Measurements from ENCODE around the gene IL1A.
A peak's percentile ranks its signal among the peaks of the same experiment; 100 is the strongest.

The IL1A gene

GRCh38 chr2:112796486-112796885 is 12.2 kb upstream of the IL1A start:
- no peak for TF ChIP-seq CTCF (IDR thresholded peaks at IDR 0.05; ENCODE audit: insufficient read depth, low read depth, low read length, missing control alignments)
- DNase-seq (ENCODE audit: low read depth), result no peak
- no peak overlapping the region for H3K4me3 ChIP-seq (ENCODE audit: low read depth, low read length)

DNA sequence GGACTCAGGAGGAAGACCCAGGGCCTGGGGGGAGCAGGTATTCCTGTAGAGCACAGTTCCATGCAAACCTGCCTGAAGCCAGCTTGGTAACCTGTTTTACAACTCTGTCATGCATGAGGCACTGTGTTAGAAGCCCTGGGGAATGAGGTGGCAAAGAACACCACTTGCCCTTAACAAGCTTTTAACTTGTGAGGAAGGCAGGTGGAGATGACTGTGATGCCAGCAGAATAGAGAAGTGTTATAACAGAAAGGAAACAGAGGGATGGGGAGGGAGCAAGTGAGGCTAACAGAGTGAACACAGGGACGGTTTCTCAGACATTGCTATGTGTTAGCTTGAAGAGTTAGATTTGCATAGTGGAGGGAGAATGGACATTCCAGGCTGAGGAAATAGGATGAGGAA is 11.5 kb upstream of the IL1A start:
- no peak overlapping the region for H3K4me3 ChIP-seq (ENCODE audit: low read depth, low read length)
- no peak for TF ChIP-seq CTCF (IDR thresholded peaks at IDR 0.05; ENCODE audit: insufficient read depth, low read depth, low read length, missing control alignments)
- no peak for DNase-seq (ENCODE audit: low read depth)

- no peak for TF ChIP-seq CTCF (IDR thresholded peaks at IDR 0.05; ENCODE audit: insufficient read depth, low read depth, low read length, missing control alignments)
- H3K4me3 ChIP-seq (ENCODE audit: low read depth, low read length), result no peak overlapping the region
- DNase-seq (ENCODE audit: low read depth), result no peak
These were observed 10.5 kb upstream of the IL1A start for GRCh38 chr2:112794841-112795240.

GRCh38 chr2:112794131-112794733 is 9.9 kb upstream of the IL1A start:
- no peak for TF ChIP-seq CTCF (IDR thresholded peaks at IDR 0.05; ENCODE audit: insufficient read depth, low read depth, low read length, missing control alignments)
- H3K4me3 ChIP-seq (ENCODE audit: low read depth, low read length), result no peak overlapping the region
- peak; percentile 82 for DNase-seq (ENCODE audit: low read depth)

GRCh38 chr2:112793449-112793978 is 9.2 kb upstream of the IL1A start:
- no peak for TF ChIP-seq CTCF (IDR thresholded peaks at IDR 0.05; ENCODE audit: insufficient read depth, low read depth, low read length, missing control alignments)
- peak; percentile 55 for DNase-seq (ENCODE audit: low read depth)
- H3K4me3 ChIP-seq (ENCODE audit: low read depth, low read length), result no peak overlapping the region

DNA sequence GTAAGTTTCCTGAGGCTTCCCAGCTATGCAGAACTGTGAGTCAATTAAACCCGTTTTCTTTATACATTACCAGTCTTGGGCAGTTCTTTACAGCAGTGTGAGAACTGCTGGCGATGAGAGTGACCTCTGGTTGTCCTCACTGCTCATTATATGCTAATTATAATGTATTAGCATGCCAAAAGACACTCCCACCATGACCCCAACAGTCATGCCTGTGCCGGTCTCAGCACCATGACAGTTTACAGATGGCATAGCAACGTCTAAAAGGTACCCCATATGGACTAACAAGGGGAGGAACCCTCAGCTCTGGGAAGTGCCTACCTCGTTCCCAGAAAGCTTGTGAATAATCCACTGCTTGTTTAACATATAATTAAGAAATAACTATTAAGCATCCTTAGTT is 8.1 kb upstream of the IL1A start:
- no peak overlapping the region for H3K4me3 ChIP-seq (ENCODE audit: low read depth, low read length)
- DNase-seq (ENCODE audit: low read depth), result no peak
- TF ChIP-seq CTCF (IDR thresholded peaks at IDR 0.05; ENCODE audit: insufficient read depth, low read depth, low read length, missing control alignments), result no peak

DNA sequence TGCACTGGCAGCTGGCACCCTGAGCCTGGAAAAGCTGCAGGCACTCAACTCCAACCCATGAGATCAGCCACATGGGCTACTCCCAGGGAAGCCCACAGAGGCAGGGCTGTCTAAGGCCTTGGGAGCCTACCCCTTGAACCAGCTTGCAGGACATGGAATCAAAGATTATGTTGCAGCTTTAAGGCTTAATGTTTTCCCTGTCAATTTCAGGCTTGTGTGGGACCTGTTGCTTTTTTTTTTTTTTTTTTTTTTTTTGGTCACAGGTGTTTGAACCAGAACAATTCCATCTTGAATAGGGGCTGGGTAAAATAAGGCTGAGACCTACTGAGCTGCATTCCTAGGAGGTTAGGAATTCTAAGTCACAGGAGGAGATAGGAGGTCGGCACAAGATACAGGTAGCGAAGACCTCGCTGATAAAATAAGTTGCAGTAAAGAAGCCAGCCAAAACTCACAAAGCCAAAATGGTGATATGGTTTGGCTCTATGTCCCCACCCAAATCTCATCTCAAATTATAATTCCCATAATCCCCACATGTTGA is 7.5 kb upstream of the IL1A start:
- TF ChIP-seq CTCF (IDR thresholded peaks at IDR 0.05; ENCODE audit: insufficient read depth, low read depth, low read length, missing control alignments), result no peak
- H3K4me3 ChIP-seq (ENCODE audit: low read depth, low read length), result no peak overlapping the region
- no peak for DNase-seq (ENCODE audit: low read depth)
